ENCODE results near the gene TOMM70. TPM values are rescaled to one million over a fixed set of nuclear protein-coding genes. Genes with fewer than 3 reads are reported as not detected.
A peak's percentile ranks its signal among the peaks of the same experiment; 100 is the strongest.

Gene TOMM70
- total RNA-seq, 2 donors from 2014 or later: 22.5 to 30.3 TPM

DNA sequence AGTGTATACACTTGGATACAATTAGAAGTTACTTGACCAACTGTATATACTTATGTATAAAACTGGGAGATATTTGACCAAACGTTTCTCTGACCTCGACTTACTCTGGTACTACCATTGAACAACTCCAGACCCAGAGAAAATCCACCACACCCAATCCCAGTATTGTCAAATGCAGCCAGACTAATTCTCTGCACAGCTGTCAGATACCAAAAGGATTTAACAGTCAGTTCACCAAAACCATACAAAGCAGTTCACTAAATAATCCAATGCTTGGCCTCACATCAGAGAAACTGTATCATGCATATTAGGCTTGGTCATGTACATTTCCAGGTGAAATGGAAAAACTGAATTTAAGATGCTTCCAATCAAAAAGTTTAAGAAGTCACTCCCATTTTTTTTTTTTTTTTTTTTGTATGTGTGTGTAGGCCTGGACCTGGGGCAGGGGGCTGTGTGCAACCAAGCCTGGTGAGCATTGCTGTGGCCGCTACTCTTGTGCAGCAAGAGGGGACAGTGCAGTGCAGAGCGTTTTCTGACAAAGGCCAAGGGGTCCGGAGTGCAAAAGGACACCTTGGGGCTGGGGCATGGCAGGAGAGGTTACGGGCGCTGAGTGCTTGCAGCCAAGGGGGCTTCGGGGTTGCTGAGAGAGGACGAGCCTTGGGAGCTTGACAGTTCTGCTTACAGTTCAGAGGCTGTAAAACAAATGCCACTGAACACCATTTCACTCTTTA lies 1.4 kb downstream of the TOMM70 start:
- TF ChIP-seq CTCF (IDR thresholded peaks at IDR 0.05): no peak
- Histone ChIP-seq H3K36me3 (no peaks in the 10 kb centered on the region), H3K27me3 (replicated peaks; ENCODE audit: insufficient read depth) (no peaks in the 10 kb centered on the region), H3K9me3 (no peaks in the 10 kb centered on the region), H3K4me3 (peak overlapping the region; percentile 98), H3K27ac (no peak overlapping the region), H3K4me1 (ENCODE audit: control insufficient read depth in 1 of 2, low read depth in 2 of 2) (peaks cover 25 to 48% of the 10 kb centered on the region in 2 donors)
- ATAC-seq (ENCODE audit: insufficient number of reproducible peaks, low FRiP score, low read depth) (no peak), DNase-seq (ENCODE audit: low spot score) (no peak)

- ATAC-seq (ENCODE audit: insufficient number of reproducible peaks, low FRiP score, low read depth) (no peak), DNase-seq (ENCODE audit: low spot score) (no peak)
- H3K36me3 ChIP-seq: no peaks in the 10 kb centered on the region
- no peak for TF ChIP-seq CTCF (IDR thresholded peaks at IDR 0.05)
- H3K27ac ChIP-seq: no peak overlapping the region
- H3K4me3 ChIP-seq: no peak overlapping the region
- peaks cover 14 to 37% of the 10 kb centered on the region in 2 donors for H3K4me1 ChIP-seq (ENCODE audit: control insufficient read depth in 1 of 2, low read depth in 2 of 2)
- H3K27me3 ChIP-seq (replicated peaks; ENCODE audit: insufficient read depth): no peaks in the 10 kb centered on the region
- no peaks in the 10 kb centered on the region for H3K9me3 ChIP-seq
Measured at GRCh38 chr3:100396967-100397366, 3.9 kb downstream of the TOMM70 start.

- Histone ChIP-seq H3K4me3 (no peak overlapping the region), H3K36me3 (no peaks in the 10 kb centered on the region), H3K27me3 (replicated peaks; ENCODE audit: insufficient read depth) (no peaks in the 10 kb centered on the region), H3K9me3 (no peaks in the 10 kb centered on the region), H3K27ac (no peak overlapping the region), H3K4me1 (ENCODE audit: control insufficient read depth in 1 of 2, low read depth in 2 of 2) (peaks cover 14 to 37% of the 10 kb centered on the region in 2 donors)
- ATAC-seq (ENCODE audit: insufficient number of reproducible peaks, low FRiP score, low read depth) (no peak), DNase-seq (ENCODE audit: low spot score) (no peak)
- no peak for TF ChIP-seq CTCF (IDR thresholded peaks at IDR 0.05)
Measured at GRCh38 chr3:100395679-100396431, 5.0 kb downstream of the TOMM70 start.

DNA sequence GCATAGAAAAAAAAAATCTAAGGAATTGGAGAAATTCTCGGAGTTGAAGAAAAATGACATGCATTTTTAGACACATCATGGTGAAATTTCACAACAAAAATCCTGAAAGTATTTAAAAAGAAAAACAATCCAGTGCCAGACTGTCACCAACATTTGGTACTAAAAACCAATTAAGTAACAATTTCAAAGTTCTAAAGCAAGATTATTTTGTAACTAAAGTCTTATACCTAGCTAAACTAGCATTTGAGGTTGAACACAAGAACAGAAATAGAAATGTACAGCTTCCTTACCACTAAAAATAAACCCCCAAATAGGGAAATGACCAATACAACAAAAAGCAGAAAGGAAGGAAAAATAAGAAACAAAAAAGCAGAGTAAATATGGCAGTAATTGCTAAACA lies 11.9 kb downstream of the TOMM70 start:
- DNase-seq (ENCODE audit: low spot score): no peak
- Histone ChIP-seq H3K27ac (no peak overlapping the region), H3K27me3 (replicated peaks; ENCODE audit: insufficient read depth) (no peaks in the 10 kb centered on the region), H3K36me3 (no peaks in the 10 kb centered on the region), H3K4me1 (ENCODE audit: control insufficient read depth in 1 of 2, low read depth in 2 of 2) (peaks cover 16 to 22% of the 10 kb centered on the region in 2 donors), H3K4me3 (no peak overlapping the region), H3K9me3 (peaks cover 10% of the 10 kb centered on the region)
- TF ChIP-seq CTCF (IDR thresholded peaks at IDR 0.05): no peak
- ATAC-seq (ENCODE audit: insufficient number of reproducible peaks, low FRiP score, low read depth): no peak

DNA sequence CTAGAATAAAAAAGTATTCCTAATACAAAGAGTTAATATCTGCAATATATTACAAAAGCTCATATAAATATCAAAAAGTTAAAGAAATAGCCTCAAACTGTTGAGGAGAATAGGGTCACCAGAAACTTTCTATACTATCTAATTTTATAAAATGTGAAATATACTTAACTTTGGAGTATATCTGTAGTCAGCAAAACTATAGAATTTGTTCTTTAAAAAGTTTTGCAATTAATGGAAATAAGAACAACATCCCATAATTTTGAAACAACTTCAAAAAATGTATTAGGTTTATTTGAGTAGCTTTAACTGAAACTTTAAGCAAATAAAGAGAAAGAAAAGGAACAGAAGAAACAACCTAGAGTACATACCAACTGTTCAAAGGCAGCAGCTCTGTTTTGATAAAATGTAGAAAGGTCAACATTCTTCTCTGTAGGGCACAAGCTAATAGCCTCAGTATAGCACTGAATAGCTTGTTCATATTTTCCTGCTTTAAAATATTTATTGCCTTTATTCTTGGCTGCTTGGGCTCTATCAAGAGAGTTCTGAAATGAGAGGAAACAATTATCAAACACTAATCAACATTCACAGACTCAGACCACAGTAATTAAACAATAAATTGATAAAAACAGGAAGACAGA lies 14.3 kb downstream of the TOMM70 start:
- Histone ChIP-seq H3K4me1 (ENCODE audit: control insufficient read depth in 1 of 2, low read depth in 2 of 2) (peaks cover 17 to 22% of the 10 kb centered on the region in 2 donors), H3K4me3 (no peak overlapping the region), H3K27me3 (replicated peaks; ENCODE audit: insufficient read depth) (no peaks in the 10 kb centered on the region), H3K9me3 (peaks cover 10% of the 10 kb centered on the region), H3K36me3 (no peaks in the 10 kb centered on the region), H3K27ac (no peak overlapping the region)
- ATAC-seq (ENCODE audit: insufficient number of reproducible peaks, low FRiP score, low read depth) (no peak), DNase-seq (ENCODE audit: low spot score) (no peak)
- TF ChIP-seq CTCF (IDR thresholded peaks at IDR 0.05): no peak
